ENCODE results near the gene HBG1. TPM values are rescaled to one million over a fixed set of nuclear protein-coding genes. Genes with fewer than 3 reads are reported as not detected.

The HBG1 gene
- polyA plus RNA-seq, 1 donor (not counting 4 experiments of a cell fraction or from before 2014, with no cell fraction given): 0.30 TPM

DNA sequence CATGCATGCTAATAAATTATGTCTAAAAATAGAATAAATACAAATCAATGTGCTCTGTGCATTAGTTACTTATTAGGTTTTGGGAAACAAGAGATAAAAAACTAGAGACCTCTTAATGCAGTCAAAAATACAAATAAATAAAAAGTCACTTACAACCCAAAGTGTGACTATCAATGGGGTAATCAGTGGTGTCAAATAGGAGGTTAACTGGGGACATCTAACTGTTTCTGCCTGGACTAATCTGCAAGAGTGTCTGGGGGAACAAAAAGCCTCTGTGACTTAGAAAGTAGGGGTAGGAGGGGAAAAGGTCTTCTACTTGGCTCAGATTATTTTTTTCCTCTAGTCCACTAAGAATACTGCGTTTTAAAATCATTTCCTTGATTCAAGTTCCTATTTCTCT lies 22.0 kb downstream of the HBG1 start:
- H3K4me3 ChIP-seq (ENCODE audit: control insufficient read depth in 2 of 3, extremely low read depth in 1 of 3, insufficient read depth in 2 of 3, low read depth in 1 of 3, low read length in 3 of 3): no peak overlapping the region
- no peaks in the 10 kb centered on the region for H3K79me2 ChIP-seq (ENCODE audit: control insufficient read depth, insufficient read depth, low read length)
- no peaks in the 10 kb centered on the region for H3K36me3 ChIP-seq (ENCODE audit: control insufficient read depth in 2 of 2, extremely low read depth in 1 of 2, insufficient read depth in 2 of 2, low read length in 2 of 2)
- FAIRE-seq (no peak), DNase-seq (ENCODE audit: low read depth, low spot score) (no peak)
- no peak overlapping the region for H3K27ac ChIP-seq (ENCODE audit: control insufficient read depth, insufficient read depth, low read length)
- H3K9me3 ChIP-seq (ENCODE audit: control insufficient read depth, low read depth, low read length): no peaks in the 10 kb centered on the region
- dilution Hi-C loops (cut with MboI; ENCODE audit: extremely low pct_ligation_motif_present, low sequenced_read_pairs): no loop called here
- H3K4me2 ChIP-seq (ENCODE audit: control insufficient read depth, extremely low read depth, insufficient read depth, low read depth, low read length): no peak overlapping the region
- no peak overlapping the region for H3K9ac ChIP-seq (ENCODE audit: control insufficient read depth, extremely low read depth, insufficient read depth, low read length)
- no peaks in the 10 kb centered on the region for H3K9me1 ChIP-seq (ENCODE audit: control insufficient read depth, extremely low read depth, insufficient read depth, low read length)
- no peaks in the 10 kb centered on the region for H4K20me1 ChIP-seq (ENCODE audit: control insufficient read depth, extremely low read depth, insufficient read depth, low read length)
- no peak overlapping the region for H2AFZ ChIP-seq (ENCODE audit: control insufficient read depth, low read length)
- H3K27me3 ChIP-seq (ENCODE audit: control insufficient read depth, extremely low read depth, insufficient read depth, low read length): no peaks in the 10 kb centered on the region
- H3K4me1 ChIP-seq (ENCODE audit: control insufficient read depth, extremely low read depth, insufficient read depth, low read length): no peaks in the 10 kb centered on the region
- TF ChIP-seq EZH2 (IDR thresholded peaks at IDR 0.05; ENCODE audit: low read length): no peak
- TF ChIP-seq, protein P1, sequence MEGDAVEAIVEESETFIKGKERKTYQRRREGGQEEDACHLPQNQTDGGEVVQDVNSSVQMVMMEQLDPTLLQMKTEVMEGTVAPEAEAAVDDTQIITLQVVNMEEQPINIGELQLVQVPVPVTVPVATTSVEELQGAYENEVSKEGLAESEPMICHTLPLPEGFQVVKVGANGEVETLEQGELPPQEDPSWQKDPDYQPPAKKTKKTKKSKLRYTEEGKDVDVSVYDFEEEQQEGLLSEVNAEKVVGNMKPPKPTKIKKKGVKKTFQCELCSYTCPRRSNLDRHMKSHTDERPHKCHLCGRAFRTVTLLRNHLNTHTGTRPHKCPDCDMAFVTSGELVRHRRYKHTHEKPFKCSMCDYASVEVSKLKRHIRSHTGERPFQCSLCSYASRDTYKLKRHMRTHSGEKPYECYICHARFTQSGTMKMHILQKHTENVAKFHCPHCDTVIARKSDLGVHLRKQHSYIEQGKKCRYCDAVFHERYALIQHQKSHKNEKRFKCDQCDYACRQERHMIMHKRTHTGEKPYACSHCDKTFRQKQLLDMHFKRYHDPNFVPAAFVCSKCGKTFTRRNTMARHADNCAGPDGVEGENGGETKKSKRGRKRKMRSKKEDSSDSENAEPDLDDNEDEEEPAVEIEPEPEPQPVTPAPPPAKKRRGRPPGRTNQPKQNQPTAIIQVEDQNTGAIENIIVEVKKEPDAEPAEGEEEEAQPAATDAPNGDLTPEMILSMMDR (optimal IDR thresholded peaks at IDR 0.05 in 1 of 3, IDR thresholded peaks at IDR 0.05 in 1 of 3, conservative IDR thresholded peaks at IDR 0.05 in 1 of 3; ENCODE audit: extremely low read depth in 1 of 3, insufficient read depth in 2 of 3, low read length in 3 of 3): no peak

DNA sequence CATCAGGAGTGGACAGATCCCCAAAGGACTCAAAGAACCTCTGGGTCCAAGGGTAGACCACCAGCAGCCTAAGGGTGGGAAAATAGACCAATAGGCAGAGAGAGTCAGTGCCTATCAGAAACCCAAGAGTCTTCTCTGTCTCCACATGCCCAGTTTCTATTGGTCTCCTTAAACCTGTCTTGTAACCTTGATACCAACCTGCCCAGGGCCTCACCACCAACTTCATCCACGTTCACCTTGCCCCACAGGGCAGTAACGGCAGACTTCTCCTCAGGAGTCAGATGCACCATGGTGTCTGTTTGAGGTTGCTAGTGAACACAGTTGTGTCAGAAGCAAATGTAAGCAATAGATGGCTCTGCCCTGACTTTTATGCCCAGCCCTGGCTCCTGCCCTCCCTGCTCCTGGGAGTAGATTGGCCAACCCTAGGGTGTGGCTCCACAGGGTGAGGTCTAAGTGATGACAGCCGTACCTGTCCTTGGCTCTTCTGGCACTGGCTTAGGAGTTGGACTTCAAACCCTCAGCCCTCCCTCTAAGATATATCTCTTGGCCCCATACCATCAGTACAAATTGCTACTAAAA lies 22.8 kb downstream of the HBG1 start, which contains the start of gene HBB:
Gene HBB, minus strand, starts transcription at position 340 of the 579 bp plus-strand sequence. Its CDS starts 50 bp downstream, at position 290.
- Histone ChIP-seq H3K9ac (ENCODE audit: control insufficient read depth, extremely low read depth, insufficient read depth, low read length) (no peak within 1 kb of the TSS), H4K20me1 (ENCODE audit: control insufficient read depth, extremely low read depth, insufficient read depth, low read length) (no peaks in the 10 kb centered on the region), H3K27me3 (ENCODE audit: control insufficient read depth, extremely low read depth, insufficient read depth, low read length) (no peaks in the 10 kb centered on the region), H3K9me3 (ENCODE audit: control insufficient read depth, low read depth, low read length) (no peaks in the 10 kb centered on the region), H3K4me1 (ENCODE audit: control insufficient read depth, extremely low read depth, insufficient read depth, low read length) (no peaks in the 10 kb centered on the region), H3K79me2 (ENCODE audit: control insufficient read depth, insufficient read depth, low read length) (no peaks in the 10 kb centered on the region), H3K27ac (ENCODE audit: control insufficient read depth, insufficient read depth, low read length) (no peak within 1 kb of the TSS), H3K9me1 (ENCODE audit: control insufficient read depth, extremely low read depth, insufficient read depth, low read length) (no peaks in the 10 kb centered on the region), H2AFZ (ENCODE audit: control insufficient read depth, low read length) (no peak within 1 kb of the TSS), H3K36me3 (ENCODE audit: control insufficient read depth in 2 of 2, extremely low read depth in 1 of 2, insufficient read depth in 2 of 2, low read length in 2 of 2) (no peaks in the 10 kb centered on the region), H3K4me2 (ENCODE audit: control insufficient read depth, extremely low read depth, insufficient read depth, low read depth, low read length) (no peak within 1 kb of the TSS), H3K4me3 (ENCODE audit: control insufficient read depth in 2 of 3, extremely low read depth in 1 of 3, insufficient read depth in 2 of 3, low read depth in 1 of 3, low read length in 3 of 3) (no peak within 1 kb of the TSS)
- TF ChIP-seq EZH2 (IDR thresholded peaks at IDR 0.05; ENCODE audit: low read length): no peak
- TF ChIP-seq, protein P1 (optimal IDR thresholded peaks at IDR 0.05 in 1 of 3, IDR thresholded peaks at IDR 0.05 in 1 of 3, conservative IDR thresholded peaks at IDR 0.05 in 1 of 3; ENCODE audit: extremely low read depth in 1 of 3, insufficient read depth in 2 of 3, low read length in 3 of 3): no peak
- dilution Hi-C loops (cut with MboI; ENCODE audit: extremely low pct_ligation_motif_present, low sequenced_read_pairs): no loop called here
- FAIRE-seq (no peak), DNase-seq (ENCODE audit: low read depth, low spot score) (no peak)
